Smooth muscle cell of trachea (primary cell): Measurements from ENCODE around the gene CYLC2. TPM values are rescaled to one million over a fixed set of nuclear protein-coding genes. Genes with fewer than 3 reads are reported as not detected.

ENCODE experiments used
- total RNA-seq: library from RNA; depleted of rRNA; stranded (reverse); fragments of >200 nt; gene quantifications from 2 replicates; pipeline ENCODE4 v1.2.1, GENCODE V29; 2014

CYLC2 gene, protein sequence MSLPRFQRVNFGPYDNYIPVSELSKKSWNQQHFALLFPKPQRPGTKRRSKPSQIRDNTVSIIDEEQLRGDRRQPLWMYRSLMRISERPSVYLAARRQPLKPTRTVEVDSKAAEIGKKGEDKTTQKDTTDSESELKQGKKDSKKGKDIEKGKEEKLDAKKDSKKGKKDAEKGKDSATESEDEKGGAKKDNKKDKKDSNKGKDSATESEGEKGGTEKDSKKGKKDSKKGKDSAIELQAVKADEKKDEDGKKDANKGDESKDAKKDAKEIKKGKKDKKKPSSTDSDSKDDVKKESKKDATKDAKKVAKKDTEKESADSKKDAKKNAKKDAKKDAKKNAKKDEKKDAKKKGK
- total RNA-seq: not detected in 2 replicates

DNA sequence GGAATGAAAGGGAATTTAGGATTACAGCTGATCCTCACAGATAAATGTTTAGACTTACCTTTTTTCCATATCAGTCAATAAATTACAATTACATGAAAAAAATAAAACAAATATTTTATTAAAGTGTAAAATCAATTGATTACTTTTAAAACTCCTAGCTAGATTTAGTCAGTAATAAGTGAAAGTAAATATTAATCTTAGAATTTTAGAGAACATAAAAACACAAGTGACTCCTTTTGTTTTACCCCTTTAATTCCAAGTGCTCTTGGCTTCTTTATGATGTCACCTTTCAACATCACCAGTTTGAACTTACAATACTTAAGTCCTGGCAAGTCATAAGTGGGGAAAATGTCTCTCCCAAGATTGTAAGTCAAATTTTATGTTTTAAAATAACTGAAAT lies at the start of gene CYLC2:
CYLC2 (plus strand) TSS at position 301 of the 400 bp plus-strand sequence; CDS start at position 349, 48 bp downstream.

